Neural cell (in vitro differentiated cells): ENCODE results near the gene NT5DC3. TPM values are rescaled to one million over a fixed set of nuclear protein-coding genes. Genes with fewer than 3 reads are reported as not detected.

ENCODE experiments used
- H2AFZ ChIP-seq: fragments of 200-600, 300-800 bp; sonication (generic), shearing (Covaris generic); 2 replicates; pipeline ENCODE4 v1.6.0; 2014; ENCODE audit warnings: low read depth, mild to moderate bottlenecking, antibody characterized with exemption, low read length, moderate library complexity
- H3F3A ChIP-seq: fragments of 200-600 bp; shearing (Covaris generic); 2 replicates; pipeline ENCODE4 v1.6.1; 2016; ENCODE audit warnings: mild to moderate bottlenecking, moderate library complexity, mixed read lengths, antibody characterized with exemption, low read length; ENCODE audit not compliant: insufficient read depth, poor library complexity, severe bottlenecking
- H3K27ac ChIP-seq: fragments of 200-600, 300-800 bp; sonication (generic), shearing (Covaris generic); 2 replicates; pipeline ENCODE4 v1.5.1; 2014; ENCODE audit warnings: mild to moderate bottlenecking, low read length, moderate library complexity
- H3K27me3 ChIP-seq: fragments of 300-800, 200-600 bp; sonication (generic), shearing (Covaris generic); 2 replicates; pipeline ENCODE4 v1.6.0; 2014; ENCODE audit warnings: mild to moderate bottlenecking, low read depth, low read length, moderate library complexity; ENCODE audit not compliant: insufficient read depth
- H3K36me3 ChIP-seq: fragments of 300-800, 200-600 bp; sonication (generic), shearing (Covaris generic); 2 replicates; pipeline ENCODE4 v1.5.1; 2014; ENCODE audit warnings: mild to moderate bottlenecking, antibody characterized with exemption, low read length, moderate library complexity; ENCODE audit not compliant: insufficient read depth
- H3K4me2 ChIP-seq: fragments of 300-800, 200-600 bp; sonication (generic), shearing (Covaris generic); 2 replicates; pipeline ENCODE4 v1.6.0; 2014; ENCODE audit warnings: mild to moderate bottlenecking, low read length
- H3K4me3 ChIP-seq: fragments of 300-800, 200-600 bp; sonication (generic), shearing (Covaris generic); 2 replicates; pipeline ENCODE4 v1.5.1; 2014; ENCODE audit warnings: mild to moderate bottlenecking, low read length, moderate library complexity
- H3K79me2 ChIP-seq: fragments of 200-600 bp; shearing (Covaris generic); replicated peaks from 2 replicates; pipeline ENCODE4 v1.6.0; 2014; ENCODE audit warnings: mild to moderate bottlenecking, low read length, moderate library complexity; ENCODE audit not compliant: insufficient read depth
- H3K9ac ChIP-seq: fragments of 300-800, 200-600 bp; sonication (generic), shearing (Covaris generic); 2 replicates; pipeline ENCODE4 v1.6.1; 2016; ENCODE audit warnings: mild to moderate bottlenecking, low read length, mixed read lengths
- H3K9me2 ChIP-seq: fragments of 200-600 bp; shearing (Covaris generic); 2 replicates; pipeline ENCODE4 v1.6.1; 2016; ENCODE audit warnings: mild to moderate bottlenecking, low read length, mixed read lengths; ENCODE audit not compliant: insufficient read depth
- H3K9me3 ChIP-seq: fragments of 200-600, 300-800 bp; sonication (generic), shearing (Covaris generic); 2 replicates; pipeline ENCODE4 v1.6.1; 2016; ENCODE audit warnings: mild to moderate bottlenecking, mixed run types, low read length, moderate library complexity, mixed read lengths
- H4K20me1 ChIP-seq: fragments of 200-600 bp; shearing (Covaris generic); 2 replicates; pipeline ENCODE4 v1.6.1; 2016; ENCODE audit warnings: mild to moderate bottlenecking, mixed run types; ENCODE audit not compliant: insufficient read depth
- CTCF ChIP-seq: fragments of 450-650 bp; IDR thresholded peaks from 2 replicates; pipeline ENCODE4 v1.5.1; 2014; ENCODE audit warnings: antibody characterized with exemption, mild to moderate bottlenecking, moderate library complexity; ENCODE audit not compliant: poor library complexity, severe bottlenecking
- EP300 ChIP-seq: fragments of 450-650 bp; conservative IDR thresholded peaks from 2 replicates; pipeline ENCODE4 v1.6.1; 2014; ENCODE audit warnings: antibody characterized with exemption, mild to moderate bottlenecking, moderate library complexity; ENCODE audit not compliant: poor library complexity, severe bottlenecking
- EZH2 ChIP-seq: fragments of 200-600, 300-800 bp; shearing (Covaris generic), sonication (generic); IDR thresholded peaks from 2 replicates; pipeline ENCODE4 v1.6.1; 2014; ENCODE audit warnings: antibody characterized with exemption, low read length, borderline replicate concordance, mild to moderate bottlenecking; ENCODE audit not compliant: insufficient read depth, poor library complexity, severe bottlenecking
- MXI1 ChIP-seq: fragments of 450-650 bp; conservative IDR thresholded peaks from 2 replicates; pipeline ENCODE4 v1.6.1; 2014; ENCODE audit warnings: antibody characterized with exemption, mild to moderate bottlenecking; ENCODE audit not compliant: poor library complexity, severe bottlenecking
- POLR2AphosphoS5 ChIP-seq: IDR thresholded peaks from 2 replicates; pipeline ENCODE4 v1.6.1; 2012
- RAD21 ChIP-seq: fragments of 450-650 bp; conservative IDR thresholded peaks from 2 replicates; pipeline ENCODE4 v1.6.1; 2014; ENCODE audit warnings: antibody characterized with exemption, mild to moderate bottlenecking, moderate library complexity
- REST ChIP-seq: IDR thresholded peaks from 2 replicates; pipeline ENCODE4 v1.6.1; 2012; ENCODE audit warnings: borderline replicate concordance
- SMC3 ChIP-seq: fragments of 450-650 bp; conservative IDR thresholded peaks from 2 replicates; pipeline ENCODE4 v1.6.1; 2014; ENCODE audit warnings: antibody characterized with exemption, mild to moderate bottlenecking, moderate library complexity; ENCODE audit not compliant: poor library complexity
- TAF1 ChIP-seq: IDR thresholded peaks from 2 replicates; pipeline ENCODE4 v1.6.1; 2012; ENCODE audit warnings: low read depth
- polyA plus RNA-seq: library from polyadenylated mRNA; depleted of rRNA; stranded (reverse); fragments of >200 nt; gene quantifications from 2 replicates; pipeline ENCODE4 v1.2.3, GENCODE V29; 2014

Gene NT5DC3
- polyA plus RNA-seq, 1 donor from 2014 or later = 4.0 TPM

- Histone ChIP-seq H3K4me2 (no peak overlapping the region), H3F3A (no peaks in the 10 kb centered on the region), H4K20me1 (no peaks in the 10 kb centered on the region), H3K9ac (no peak overlapping the region), H3K4me3 (no peak overlapping the region), H2AFZ (no peak overlapping the region), H3K9me3 (no peaks in the 10 kb centered on the region), H3K27ac (no peak overlapping the region), H3K79me2 (no peaks in the 10 kb centered on the region), H3K27me3 (no peaks in the 10 kb centered on the region), H3K9me2 (no peaks in the 10 kb centered on the region), H3K36me3 (no peaks in the 10 kb centered on the region)
- TF ChIP-seq CTCF (no peak), RAD21 (no peak), POLR2AphosphoS5 (no peak), SMC3 (no peak), MXI1 (no peak), REST (no peak), TAF1 (no peak), EP300 (no peak), EZH2 (no peak)
Observed at GRCh38 chr12:103786201-103786600, 54.8 kb downstream of the NT5DC3 start.

- Histone ChIP-seq H3K4me3 (no peak overlapping the region), H4K20me1 (no peaks in the 10 kb centered on the region), H3K27me3 (no peaks in the 10 kb centered on the region), H3K9ac (no peak overlapping the region), H3K4me2 (no peak overlapping the region), H2AFZ (no peak overlapping the region), H3K27ac (no peak overlapping the region), H3K36me3 (no peaks in the 10 kb centered on the region), H3F3A (no peaks in the 10 kb centered on the region), H3K9me2 (no peaks in the 10 kb centered on the region), H3K9me3 (no peaks in the 10 kb centered on the region), H3K79me2 (no peaks in the 10 kb centered on the region)
- no peak for TF ChIP-seq EP300
- no peak for TF ChIP-seq RAD21
- TF ChIP-seq EZH2 = no peak
- no peak for TF ChIP-seq REST
- TF ChIP-seq CTCF = no peak
- TF ChIP-seq POLR2AphosphoS5 = no peak
- no peak for TF ChIP-seq MXI1
- TF ChIP-seq SMC3 = no peak
- TF ChIP-seq TAF1 = no peak
Observed at GRCh38 chr12:103785243-103786031, 55.6 kb downstream of the NT5DC3 start.
